Adrenal gland (tissue), 12 donors: ENCODE results near the gene ATP1B1. TPM values are rescaled to one million over a fixed set of nuclear protein-coding genes. Genes with fewer than 3 reads are reported as not detected.

Experiments
- DNase-seq, 7 donors: peaks; one replicate each; pipeline ENCODE4 v3.0.0-alpha.2; 2019 to 2020
- H3K27ac ChIP-seq, 5 donors: fragments of 200-600 bp; sonication (generic) in 4 of 5; 1 replicate in 3 of 5; 2 replicates in 2 of 5; pipeline versions ENCODE4 v1.5.1 to v1.8.0; 2016 to 2020; ENCODE audit warnings: mild to moderate bottlenecking in 1 of 5
- H3K27me3 ChIP-seq: fragments of 200-600 bp; 2 replicates; pipeline ENCODE4 v1.8.0; 2021
- H3K36me3 ChIP-seq, 2 donors: fragments of 200-600 bp; replicated peaks in 1 of 2; 1 replicate in 1 of 2; 2 replicates in 1 of 2; pipeline versions ENCODE4 v1.5.1 to v1.8.0; 2018 to 2022
- H3K4me1 ChIP-seq, 2 donors: fragments of 200-600 bp; replicated peaks in 1 of 2; 1 replicate in 1 of 2; 2 replicates in 1 of 2; pipeline versions ENCODE4 v1.5.1 to v1.8.0; 2018 to 2021
- H3K4me3 ChIP-seq, 4 donors: fragments of 200-600 bp; sonication (generic) in 3 of 4; one replicate each; pipeline ENCODE4 v1.5.1; 2016 to 2018
- H3K9me3 ChIP-seq, 3 donors: fragments of 200-600 bp; sonication (generic) in 1 of 3; replicated peaks in 1 of 3; 1 replicate in 2 of 3; 2 replicates in 1 of 3; pipeline versions ENCODE4 v1.5.1 to v1.8.0; 2016 to 2021
- POLR2A ChIP-seq, 2 donors: fragments of 450-650 bp; IDR thresholded peaks; one replicate each; pipeline ENCODE4 v1.6.1; 2017; ENCODE audit warnings: antibody characterized with exemption in 2 of 2, mild to moderate bottlenecking in 2 of 2, moderate library complexity in 1 of 2
- WGBS, 4 donors: extraction: QIAGEN DNeasy Blood & Tissue Kit in 2 of 4; methylation state at CpG; one replicate each; pipeline versions ENCODE4 v1.1.5 to v1.1.7; 2013 to 2017; 5-methylcytosine and 5-hydroxymethylcytosine counted together
- intact Hi-C, 2 donors: fragments of 100-400 bp; cut with DNase I; formaldehyde crosslinking; loops; one replicate each; pipeline versions ENCODE4 v1.14.1 to v1.15.0; 2022 to 2023
- polyA plus RNA-seq, 3 donors: library from polyadenylated mRNA; stranded (reverse); fragments of 200-250 nt in 2 of 3; fragments of 350-450 nt in 1 of 3; fragmentation: Illumina TruSeq in 1 of 3; extraction: RNeasy Lipid Tissue Mini Kit (QIAGEN cat#74804) in 1 of 3; gene quantifications; one replicate each; pipeline ENCODE4 v1.2.3, GENCODE V29; 2013 to 2014
- total RNA-seq, 9 donors: library from RNA; depleted of rRNA in 4 of 9; stranded (reverse); fragments of >200 nt in 4 of 9; fragments of 120-200 nt in 1 of 9; fragmentation: NEBNext Ultra II Directional in 1 of 9; extraction: Animal tissue kit (Norgen Biotek cat#: 25700) in 1 of 9; gene quantifications; one replicate each; pipeline versions ENCODE4 v1.1.0 to v1.2.4, GENCODE V29; 2013 to 2023
- TF ChIP-seq, protein P1 (sequence below), 6 experiments: fragments of 450-650 bp in 4 of 6; fragments of 200-600 bp in 2 of 6; sonication (generic) in 1 of 6; IDR thresholded peaks; 1 replicate in 5 of 6; 2 replicates in 1 of 6; pipeline versions ENCODE4 v1.5.1 to v1.8.0; 2016 to 2021; ENCODE audit warnings: antibody characterized with exemption in 6 of 6, mild to moderate bottlenecking in 2 of 6, moderate library complexity in 1 of 6
- donor health status: healthy with polysubstance abuse.
- donor health status: Bipolar disorder and iron deficiency.
- donor health status: DM: yes; HTN: yes; CAD: no.
- donor health status: DM: no; HTN: no; CAD: no.
- donor health status: DM: no; HTN: no; CAD: no.
- donor health status: DM: yes; HTN: yes; CAD: no.

ATP1B1 gene
- total and polyA plus RNA-seq, 12 donors, result 51.4 to 187 (median 136) TPM

DNA sequence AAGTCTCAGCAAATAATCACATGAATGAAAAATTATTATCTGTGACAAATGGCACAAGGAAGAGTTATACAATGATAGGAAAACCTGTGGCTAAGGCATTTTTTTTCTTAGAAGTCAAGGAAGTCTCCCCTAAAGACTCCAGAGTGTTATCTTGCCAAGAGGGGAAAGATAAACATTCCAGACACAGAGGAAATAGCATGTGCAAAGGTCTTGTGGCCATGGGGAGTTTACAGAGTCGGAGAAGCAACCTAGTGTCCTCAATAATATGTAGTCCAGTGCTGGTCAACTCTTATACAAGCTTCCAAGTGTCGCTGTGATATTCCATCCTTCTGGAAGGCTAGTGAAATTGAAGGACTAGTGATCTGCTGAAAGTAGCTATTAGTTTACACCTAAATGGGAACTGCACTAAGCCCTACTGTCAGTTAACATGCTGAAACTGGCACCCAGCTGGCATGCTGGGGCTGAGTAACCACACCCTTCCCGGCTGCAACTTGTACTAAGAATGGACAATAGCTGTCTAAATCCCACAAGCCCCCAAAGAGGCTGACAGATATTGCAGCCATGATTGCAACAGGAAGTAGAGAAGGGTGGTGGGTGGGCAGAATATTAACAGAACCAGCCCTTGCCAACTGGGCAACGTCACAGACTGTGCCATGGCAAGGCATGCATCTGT lies 11.5 kb upstream of the ATP1B1 start:
- Histone ChIP-seq H3K27me3 (no peaks in the 10 kb centered on the region), H3K4me1 (no peaks in the 10 kb centered on the region), H3K4me3 (no peak overlapping the region), H3K36me3 (no peaks in the 10 kb centered on the region), H3K27ac (no peak overlapping the region), H3K9me3 (no peaks in the 10 kb centered on the region)
- TF ChIP-seq POLR2A (IDR thresholded peaks at IDR 0.05), result no peak
- TF ChIP-seq, protein P1, sequence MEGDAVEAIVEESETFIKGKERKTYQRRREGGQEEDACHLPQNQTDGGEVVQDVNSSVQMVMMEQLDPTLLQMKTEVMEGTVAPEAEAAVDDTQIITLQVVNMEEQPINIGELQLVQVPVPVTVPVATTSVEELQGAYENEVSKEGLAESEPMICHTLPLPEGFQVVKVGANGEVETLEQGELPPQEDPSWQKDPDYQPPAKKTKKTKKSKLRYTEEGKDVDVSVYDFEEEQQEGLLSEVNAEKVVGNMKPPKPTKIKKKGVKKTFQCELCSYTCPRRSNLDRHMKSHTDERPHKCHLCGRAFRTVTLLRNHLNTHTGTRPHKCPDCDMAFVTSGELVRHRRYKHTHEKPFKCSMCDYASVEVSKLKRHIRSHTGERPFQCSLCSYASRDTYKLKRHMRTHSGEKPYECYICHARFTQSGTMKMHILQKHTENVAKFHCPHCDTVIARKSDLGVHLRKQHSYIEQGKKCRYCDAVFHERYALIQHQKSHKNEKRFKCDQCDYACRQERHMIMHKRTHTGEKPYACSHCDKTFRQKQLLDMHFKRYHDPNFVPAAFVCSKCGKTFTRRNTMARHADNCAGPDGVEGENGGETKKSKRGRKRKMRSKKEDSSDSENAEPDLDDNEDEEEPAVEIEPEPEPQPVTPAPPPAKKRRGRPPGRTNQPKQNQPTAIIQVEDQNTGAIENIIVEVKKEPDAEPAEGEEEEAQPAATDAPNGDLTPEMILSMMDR (IDR thresholded peaks at IDR 0.05), result no peak
- no peak for DNase-seq
- intact Hi-C loops, result no loop called here
- 73 to 89% (median 81%) methylated on average over 4 of the region's 4 CpGs for WGBS, 4 donors

DNA sequence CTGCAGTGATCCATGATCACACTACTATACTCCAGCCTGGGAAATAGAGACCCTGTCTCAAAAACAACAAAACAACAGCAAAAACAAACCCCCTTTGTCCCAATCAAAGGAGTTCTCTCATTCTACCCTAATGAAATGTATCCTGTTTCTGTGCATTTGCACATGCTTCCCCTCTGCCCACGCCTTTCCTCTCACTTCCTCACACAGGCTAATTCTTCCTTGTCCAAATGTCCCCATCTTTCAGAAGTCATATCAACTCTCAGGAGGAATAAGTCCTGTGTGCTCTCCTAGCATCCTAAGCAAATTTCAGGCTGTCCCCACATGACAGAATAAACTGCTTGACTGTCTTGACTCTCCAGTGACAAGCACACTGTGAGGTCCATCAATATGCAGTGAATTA lies 8.1 kb upstream of the ATP1B1 start:
- intact Hi-C loops, result no loop called here
- Histone ChIP-seq H3K27me3 (no peaks in the 10 kb centered on the region), H3K36me3 (no peaks in the 10 kb centered on the region), H3K27ac (no peak overlapping the region), H3K4me3 (no peak overlapping the region), H3K4me1 (peaks cover 0 to 9% of the 10 kb centered on the region in 2 donors), H3K9me3 (no peaks in the 10 kb centered on the region)
- TF ChIP-seq, protein P1 (IDR thresholded peaks at IDR 0.05), result no peak
- TF ChIP-seq POLR2A (IDR thresholded peaks at IDR 0.05), result no peak
- 73 to 100% (median 85%) methylated on average over 1 of the region's 1 CpG for WGBS, 4 donors
- DNase-seq, result no peak

DNA sequence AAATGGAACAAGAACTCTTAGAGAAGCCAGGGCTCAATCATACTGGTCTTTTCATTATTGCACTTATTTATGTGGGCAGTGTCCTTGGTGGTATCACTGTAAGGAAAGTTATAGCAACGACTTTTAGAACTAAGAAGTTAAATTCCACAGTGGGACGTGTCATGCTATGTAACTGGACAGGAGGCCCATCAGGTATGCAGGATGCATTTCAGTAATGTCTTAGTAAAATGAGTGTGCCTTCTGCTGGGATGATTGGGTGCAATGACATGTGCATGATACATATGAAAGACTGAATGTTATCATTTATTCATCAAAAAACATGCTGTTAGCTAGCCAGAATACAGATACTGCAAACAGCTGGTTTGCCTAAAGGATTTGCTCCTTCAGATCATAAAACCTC lies 6.9 kb upstream of the ATP1B1 start:
- no peak overlapping the region for H3K4me3 ChIP-seq
- H3K36me3 ChIP-seq, result no peaks in the 10 kb centered on the region
- DNase-seq, result no peak
- no peaks in the 10 kb centered on the region for H3K9me3 ChIP-seq
- intact Hi-C loops, result no loop called here
- H3K27ac ChIP-seq, result no peak overlapping the region
- peaks cover 0 to 13% of the 10 kb centered on the region in 2 donors for H3K4me1 ChIP-seq
- H3K27me3 ChIP-seq, result no peaks in the 10 kb centered on the region
- TF ChIP-seq POLR2A (IDR thresholded peaks at IDR 0.05), result no peak
- TF ChIP-seq, protein P1 (IDR thresholded peaks at IDR 0.05), result no peak
- 68 to 88% (median 78%) methylated on average over 2 of the region's 2 CpGs for WGBS, 4 donors

DNA sequence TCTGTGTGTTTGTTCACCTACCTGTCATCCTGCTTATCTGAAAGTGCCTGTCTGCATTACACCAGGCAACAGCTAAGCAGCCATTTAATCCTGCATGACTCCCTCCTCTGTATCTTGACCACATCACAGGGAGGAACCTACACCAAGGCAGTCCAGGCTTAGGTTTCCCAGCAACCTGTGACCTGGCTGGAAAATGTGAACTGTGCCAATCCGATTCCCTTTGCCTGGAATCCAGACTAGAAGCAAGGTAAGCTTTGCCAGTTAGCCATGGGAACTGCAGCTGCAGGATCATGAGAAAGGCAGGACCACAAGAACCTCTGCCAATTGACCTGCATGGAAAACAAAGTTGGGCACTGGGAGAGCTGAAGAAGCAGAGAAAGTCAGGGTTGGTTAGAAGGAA lies 6.3 kb upstream of the ATP1B1 start:
- Histone ChIP-seq H3K9me3 (no peaks in the 10 kb centered on the region), H3K27me3 (no peaks in the 10 kb centered on the region), H3K27ac (no peak overlapping the region), H3K4me3 (no peak overlapping the region), H3K4me1 (peaks cover 0 to 19% of the 10 kb centered on the region in 2 donors), H3K36me3 (no peaks in the 10 kb centered on the region)
- DNase-seq, result no peak
- WGBS, 4 donors, result 75 to 85% (median 78%) methylated on average over 1 of the region's 1 CpG
- intact Hi-C loops, result loop anchor here in 1 of 2 donors (10.0 kb wide), 2 partner anchors 245 to 485 kb away; no protein-coding TSS in a partner anchor
- no peak for TF ChIP-seq POLR2A (IDR thresholded peaks at IDR 0.05)
- TF ChIP-seq, protein P1 (IDR thresholded peaks at IDR 0.05), result no peak
